Measurements from ENCODE around the gene CAMK2B.

DNA sequence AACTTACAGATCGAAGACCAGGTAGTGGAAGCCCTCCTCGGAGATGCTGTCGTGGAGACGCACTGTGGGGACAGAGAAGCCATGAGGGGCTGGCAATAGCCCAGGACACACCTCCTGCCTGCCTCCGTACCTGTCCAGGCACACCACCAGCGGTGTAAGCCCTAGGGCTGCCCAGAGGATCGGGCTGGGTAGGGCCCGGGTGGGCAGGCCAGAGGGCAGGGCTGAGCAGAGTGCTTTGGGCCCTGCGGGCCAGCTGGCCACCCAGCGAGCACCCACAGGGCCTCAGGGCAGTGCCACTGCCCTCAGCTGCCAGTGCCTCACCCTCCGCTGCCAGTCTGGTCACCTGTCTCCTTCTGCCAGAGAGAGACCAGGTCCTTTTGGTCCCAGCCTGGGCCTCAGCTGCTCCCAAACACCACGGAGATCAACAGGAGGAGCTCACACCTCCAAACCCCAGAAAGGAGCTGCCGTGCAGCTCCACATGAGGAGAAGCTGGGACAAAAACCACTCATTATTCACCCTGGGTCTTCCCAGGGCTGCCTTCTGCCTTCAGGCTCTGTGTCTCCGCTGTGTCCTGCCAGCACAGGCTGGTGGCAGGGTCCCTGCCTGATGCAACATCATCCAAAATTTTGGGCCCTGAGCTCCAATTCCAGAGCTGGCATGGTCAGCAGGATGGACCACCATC lies 66.4 kb downstream of the CAMK2B start:
- TF ChIP-seq, protein P1, sequence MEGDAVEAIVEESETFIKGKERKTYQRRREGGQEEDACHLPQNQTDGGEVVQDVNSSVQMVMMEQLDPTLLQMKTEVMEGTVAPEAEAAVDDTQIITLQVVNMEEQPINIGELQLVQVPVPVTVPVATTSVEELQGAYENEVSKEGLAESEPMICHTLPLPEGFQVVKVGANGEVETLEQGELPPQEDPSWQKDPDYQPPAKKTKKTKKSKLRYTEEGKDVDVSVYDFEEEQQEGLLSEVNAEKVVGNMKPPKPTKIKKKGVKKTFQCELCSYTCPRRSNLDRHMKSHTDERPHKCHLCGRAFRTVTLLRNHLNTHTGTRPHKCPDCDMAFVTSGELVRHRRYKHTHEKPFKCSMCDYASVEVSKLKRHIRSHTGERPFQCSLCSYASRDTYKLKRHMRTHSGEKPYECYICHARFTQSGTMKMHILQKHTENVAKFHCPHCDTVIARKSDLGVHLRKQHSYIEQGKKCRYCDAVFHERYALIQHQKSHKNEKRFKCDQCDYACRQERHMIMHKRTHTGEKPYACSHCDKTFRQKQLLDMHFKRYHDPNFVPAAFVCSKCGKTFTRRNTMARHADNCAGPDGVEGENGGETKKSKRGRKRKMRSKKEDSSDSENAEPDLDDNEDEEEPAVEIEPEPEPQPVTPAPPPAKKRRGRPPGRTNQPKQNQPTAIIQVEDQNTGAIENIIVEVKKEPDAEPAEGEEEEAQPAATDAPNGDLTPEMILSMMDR (IDR thresholded peaks at IDR 0.05 in 4 of 5, conservative IDR thresholded peaks at IDR 0.05 in 1 of 5) = no peak
- peak in 1 of 2 donors; percentile 11 for TF ChIP-seq POLR2A (IDR thresholded peaks at IDR 0.05)

Measured in gastrocnemius medialis (tissue), 4 donors.